ENCODE data around the gene ATXN1. TPM values are rescaled to one million over a fixed set of nuclear protein-coding genes. Genes with fewer than 3 reads are reported as not detected.
A peak's percentile ranks its signal among the peaks of the same experiment; 100 is the strongest.

Gene ATXN1
- total RNA-seq, 1 experiment from 2014 or later, result 19.7 TPM

DNA sequence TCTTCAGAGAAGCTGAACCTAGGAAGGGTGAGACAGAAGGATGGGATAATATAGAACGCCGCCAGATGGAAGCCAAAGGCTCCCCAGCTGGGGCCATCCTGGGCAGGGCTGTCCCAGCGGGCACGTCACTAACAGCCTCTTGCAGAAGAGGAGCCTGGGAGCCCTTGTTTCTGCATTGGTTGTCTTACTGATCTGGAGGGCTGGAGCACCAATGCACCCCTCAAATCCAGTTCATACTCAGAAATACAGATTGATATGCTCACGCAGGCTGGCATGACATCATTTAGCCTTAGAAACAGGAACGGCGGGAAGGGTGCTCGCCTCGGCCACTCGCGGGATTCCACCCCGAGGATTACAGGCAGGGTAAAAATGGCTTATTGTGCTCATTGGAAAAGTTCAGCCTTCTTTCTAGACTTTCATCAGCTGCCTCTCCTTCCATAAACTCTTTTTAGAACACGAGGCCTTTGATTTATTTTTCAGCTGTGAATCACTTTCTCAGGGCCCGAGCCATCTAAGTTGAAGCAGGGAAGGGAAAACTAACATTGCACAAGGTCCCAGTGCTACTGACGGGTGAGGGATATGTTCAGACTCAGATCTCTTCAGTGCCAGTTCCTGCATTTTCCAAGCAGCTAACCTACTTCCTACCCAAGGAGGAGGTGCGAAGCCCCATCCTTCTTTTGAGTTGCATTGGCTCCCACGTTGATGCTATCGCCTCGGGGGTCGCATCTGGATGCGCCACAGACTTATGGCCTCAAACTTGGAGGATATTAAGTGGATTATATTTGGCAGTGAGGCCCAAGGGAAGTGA lies 440.5 kb downstream of the ATXN1 start:
- peak overlapping the region; percentile 55 for H3K27ac Mint-ChIP-seq (ENCODE audit: unreplicated experiment)
- DNase-seq, result no peak
- H3K9me3 Mint-ChIP-seq (ENCODE audit: low read depth, unreplicated experiment), result no peaks in the 10 kb centered on the region
- TF ChIP-seq, protein P1, sequence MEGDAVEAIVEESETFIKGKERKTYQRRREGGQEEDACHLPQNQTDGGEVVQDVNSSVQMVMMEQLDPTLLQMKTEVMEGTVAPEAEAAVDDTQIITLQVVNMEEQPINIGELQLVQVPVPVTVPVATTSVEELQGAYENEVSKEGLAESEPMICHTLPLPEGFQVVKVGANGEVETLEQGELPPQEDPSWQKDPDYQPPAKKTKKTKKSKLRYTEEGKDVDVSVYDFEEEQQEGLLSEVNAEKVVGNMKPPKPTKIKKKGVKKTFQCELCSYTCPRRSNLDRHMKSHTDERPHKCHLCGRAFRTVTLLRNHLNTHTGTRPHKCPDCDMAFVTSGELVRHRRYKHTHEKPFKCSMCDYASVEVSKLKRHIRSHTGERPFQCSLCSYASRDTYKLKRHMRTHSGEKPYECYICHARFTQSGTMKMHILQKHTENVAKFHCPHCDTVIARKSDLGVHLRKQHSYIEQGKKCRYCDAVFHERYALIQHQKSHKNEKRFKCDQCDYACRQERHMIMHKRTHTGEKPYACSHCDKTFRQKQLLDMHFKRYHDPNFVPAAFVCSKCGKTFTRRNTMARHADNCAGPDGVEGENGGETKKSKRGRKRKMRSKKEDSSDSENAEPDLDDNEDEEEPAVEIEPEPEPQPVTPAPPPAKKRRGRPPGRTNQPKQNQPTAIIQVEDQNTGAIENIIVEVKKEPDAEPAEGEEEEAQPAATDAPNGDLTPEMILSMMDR (IDR thresholded peaks at IDR 0.05; ENCODE audit: unreplicated experiment), result no peak
- no peaks in the 10 kb centered on the region for H3K27me3 Mint-ChIP-seq (ENCODE audit: unreplicated experiment)
- no peaks in the 10 kb centered on the region for H3K36me3 Mint-ChIP-seq (ENCODE audit: insufficient read depth, unreplicated experiment)
- peaks cover 10% of the 10 kb centered on the region for H3K4me1 Mint-ChIP-seq (ENCODE audit: low read depth, unreplicated experiment)
- peak overlapping the region; percentile 57 for H3K4me3 Mint-ChIP-seq (ENCODE audit: low read depth, unreplicated experiment)
- BruUV-seq (replicated peaks), result no TSS peak
- CTCF ChIA-PET, result no interaction called here
- intact Hi-C loops (cut with micrococcal nuclease; ENCODE audit: unreplicated experiment), result no loop called here

DNA sequence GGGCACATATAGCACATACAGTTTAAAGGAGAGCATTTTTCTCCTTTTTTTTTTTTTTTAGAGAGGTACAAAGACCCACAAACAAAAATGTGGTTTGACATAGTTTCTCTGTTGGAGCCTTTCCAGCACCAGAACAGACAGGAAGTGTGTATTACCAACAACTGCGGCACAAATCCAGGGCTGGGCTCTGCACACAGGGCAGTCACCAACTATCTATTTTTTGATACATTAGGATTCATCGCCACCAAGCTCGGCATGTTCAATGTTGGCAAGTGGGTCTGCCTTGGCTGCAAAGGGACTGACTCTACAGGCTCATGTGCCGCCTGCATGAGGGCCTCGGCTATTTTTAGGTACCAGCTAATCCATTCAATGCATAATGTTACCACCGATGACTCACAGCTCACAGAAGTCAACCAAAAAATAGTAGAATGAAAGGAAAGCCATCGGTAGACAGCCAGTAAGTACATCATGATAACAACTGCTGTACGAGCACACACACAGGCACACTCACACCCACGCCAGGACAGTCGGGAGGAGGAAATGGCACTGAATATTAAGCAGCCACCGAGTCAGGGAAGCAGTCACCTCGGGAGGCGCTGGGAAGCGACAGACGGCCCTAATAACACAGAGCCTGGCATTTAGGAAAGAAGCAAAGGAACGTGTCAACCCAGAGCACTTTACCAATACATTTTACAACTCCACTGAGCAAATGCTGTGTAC lies 441.3 kb downstream of the ATXN1 start:
- peak; percentile 37 for DNase-seq
- TF ChIP-seq, protein P1 (IDR thresholded peaks at IDR 0.05; ENCODE audit: unreplicated experiment), result no peak
- CTCF ChIA-PET, result no interaction called here
- H3K4me3 Mint-ChIP-seq (ENCODE audit: low read depth, unreplicated experiment), result peak overlapping the region; percentile 57
- H3K27ac Mint-ChIP-seq (ENCODE audit: unreplicated experiment), result peak overlapping the region; percentile 55
- no peaks in the 10 kb centered on the region for H3K36me3 Mint-ChIP-seq (ENCODE audit: insufficient read depth, unreplicated experiment)
- BruUV-seq (replicated peaks), result no TSS peak
- intact Hi-C loops (cut with micrococcal nuclease; ENCODE audit: unreplicated experiment), result no loop called here
- no peaks in the 10 kb centered on the region for H3K9me3 Mint-ChIP-seq (ENCODE audit: low read depth, unreplicated experiment)
- H3K27me3 Mint-ChIP-seq (ENCODE audit: unreplicated experiment), result no peaks in the 10 kb centered on the region
- H3K4me1 Mint-ChIP-seq (ENCODE audit: low read depth, unreplicated experiment), result peaks cover 10% of the 10 kb centered on the region

DNA sequence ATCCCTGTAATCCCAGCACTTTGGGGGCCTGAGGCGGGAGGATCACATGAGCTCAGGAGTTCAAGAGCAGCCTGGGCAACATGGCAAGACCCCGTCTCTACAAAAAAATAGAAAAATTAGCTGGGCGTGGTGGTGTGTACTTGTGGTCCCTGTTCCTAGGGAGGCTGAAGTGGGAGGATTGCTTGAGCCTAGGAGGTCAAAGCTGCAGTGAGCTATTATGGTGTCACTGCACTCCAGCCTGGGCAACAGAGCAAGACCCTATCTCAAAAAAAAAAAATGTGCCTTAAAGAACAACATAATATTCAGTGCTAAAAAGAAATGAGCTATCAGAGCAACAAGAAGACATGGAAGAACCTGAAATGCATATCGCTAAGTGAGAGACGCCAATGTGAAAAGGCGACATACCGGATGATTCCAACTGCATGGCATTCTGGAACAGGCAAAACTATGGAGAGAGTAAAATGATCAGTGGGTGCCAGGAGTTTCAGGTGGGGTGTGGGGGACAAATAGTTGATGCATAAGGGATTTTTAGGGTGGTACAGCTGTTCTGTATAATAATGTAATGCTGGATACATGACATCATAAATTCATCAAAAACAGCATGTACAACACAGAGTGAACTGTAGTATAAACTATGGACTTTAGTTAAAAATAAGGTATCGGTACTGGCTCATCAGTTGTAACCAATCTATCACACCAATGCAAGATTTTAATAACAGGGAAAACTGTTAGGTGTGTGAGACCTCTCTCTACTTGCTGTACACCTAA lies 442.1 kb downstream of the ATXN1 start:
- Mint-ChIP-seq H3K9me3 (ENCODE audit: low read depth, unreplicated experiment) (no peaks in the 10 kb centered on the region), H3K27ac (ENCODE audit: unreplicated experiment) (no peak overlapping the region), H3K36me3 (ENCODE audit: insufficient read depth, unreplicated experiment) (no peaks in the 10 kb centered on the region), H3K4me3 (ENCODE audit: low read depth, unreplicated experiment) (no peak overlapping the region), H3K27me3 (ENCODE audit: unreplicated experiment) (no peaks in the 10 kb centered on the region), H3K4me1 (ENCODE audit: low read depth, unreplicated experiment) (peaks cover 10% of the 10 kb centered on the region)
- TF ChIP-seq, protein P1 (IDR thresholded peaks at IDR 0.05; ENCODE audit: unreplicated experiment), result no peak
- DNase-seq, result no peak
- CTCF ChIA-PET, result interaction anchor here (0.7 kb wide), 1 partner anchor 10 kb away, joined by 6 read pairs; no protein-coding TSS in a partner anchor
- intact Hi-C loops (cut with micrococcal nuclease; ENCODE audit: unreplicated experiment), result no loop called here
- no TSS peak for BruUV-seq (replicated peaks)

DNA sequence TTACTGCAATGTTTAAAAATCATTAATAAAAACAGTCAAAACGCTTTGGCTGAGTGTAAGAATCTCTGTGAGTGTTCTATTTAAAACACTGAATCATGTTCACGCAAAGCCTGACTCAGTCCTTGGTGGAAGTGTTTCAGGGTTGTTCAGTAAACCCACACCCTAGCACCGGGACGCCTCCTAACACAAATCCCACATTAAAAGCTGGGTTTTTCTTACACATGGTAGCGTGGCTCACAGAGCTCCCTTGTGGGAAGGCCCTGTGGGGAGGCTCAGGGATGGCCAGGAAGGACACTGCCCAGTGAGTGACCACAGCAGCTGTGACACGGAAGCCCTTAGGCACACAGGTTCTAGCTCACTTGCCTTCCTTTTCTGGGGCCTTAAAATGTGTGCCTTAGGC lies 442.7 kb downstream of the ATXN1 start:
- no peak overlapping the region for H3K27ac Mint-ChIP-seq (ENCODE audit: unreplicated experiment)
- H3K27me3 Mint-ChIP-seq (ENCODE audit: unreplicated experiment), result no peaks in the 10 kb centered on the region
- H3K4me1 Mint-ChIP-seq (ENCODE audit: low read depth, unreplicated experiment), result peaks cover 10% of the 10 kb centered on the region
- intact Hi-C loops (cut with micrococcal nuclease; ENCODE audit: unreplicated experiment), result no loop called here
- DNase-seq, result no peak
- CTCF ChIA-PET, result no interaction called here
- no peaks in the 10 kb centered on the region for H3K9me3 Mint-ChIP-seq (ENCODE audit: low read depth, unreplicated experiment)
- no peak overlapping the region for H3K4me3 Mint-ChIP-seq (ENCODE audit: low read depth, unreplicated experiment)
- no TSS peak for BruUV-seq (replicated peaks)
- TF ChIP-seq, protein P1 (IDR thresholded peaks at IDR 0.05; ENCODE audit: unreplicated experiment), result no peak
- H3K36me3 Mint-ChIP-seq (ENCODE audit: insufficient read depth, unreplicated experiment), result no peaks in the 10 kb centered on the region

All from Calu3 (cell line).